ENCODE measurements around the gene KRT86. TPM values are rescaled to one million over a fixed set of nuclear protein-coding genes. Genes with fewer than 3 reads are reported as not detected.

KRT86 gene
- total and polyA plus RNA-seq, 3 donors from 2014 or later = 2.3 to 4.0 (median 3.2) TPM

DNA sequence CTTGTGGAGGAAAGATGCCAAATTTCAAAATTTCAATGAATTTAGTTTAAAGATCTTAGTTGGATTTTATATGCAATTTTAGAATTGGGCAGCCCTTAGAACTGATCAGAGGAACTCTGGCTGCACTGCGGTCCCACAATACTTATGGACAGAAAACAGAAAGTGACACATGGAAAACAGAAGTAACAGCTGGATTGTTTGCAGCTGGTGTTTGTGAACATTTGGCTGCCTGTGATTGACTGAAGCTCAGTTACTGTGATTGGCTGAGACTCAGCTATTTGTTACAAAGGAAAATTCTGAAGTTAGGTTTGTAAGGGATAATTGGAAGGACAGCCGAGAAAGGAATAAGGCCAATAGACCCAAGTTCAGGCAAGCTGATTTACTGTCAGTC lies 10.0 kb upstream of the KRT86 start:
- Histone ChIP-seq H3K4me3 (no peak overlapping the region), H3K9me3 (no peaks in the 10 kb centered on the region), H3K27ac (no peak overlapping the region), H3K4me1 (no peaks in the 10 kb centered on the region), H3K36me3 (ENCODE audit: low read depth, missing control alignments) (no peaks in the 10 kb centered on the region), H3K27me3 (no peaks in the 10 kb centered on the region)
- whole genome bisulfite sequencing, 2 donors = 84 to 92% methylated on average over 2 of the region's 2 CpGs
- intact Hi-C loops (cut with DNase I; ENCODE audit: low total_unique reads) = no loop called here
- DNase-seq = no peak
- TF ChIP-seq, protein P1, sequence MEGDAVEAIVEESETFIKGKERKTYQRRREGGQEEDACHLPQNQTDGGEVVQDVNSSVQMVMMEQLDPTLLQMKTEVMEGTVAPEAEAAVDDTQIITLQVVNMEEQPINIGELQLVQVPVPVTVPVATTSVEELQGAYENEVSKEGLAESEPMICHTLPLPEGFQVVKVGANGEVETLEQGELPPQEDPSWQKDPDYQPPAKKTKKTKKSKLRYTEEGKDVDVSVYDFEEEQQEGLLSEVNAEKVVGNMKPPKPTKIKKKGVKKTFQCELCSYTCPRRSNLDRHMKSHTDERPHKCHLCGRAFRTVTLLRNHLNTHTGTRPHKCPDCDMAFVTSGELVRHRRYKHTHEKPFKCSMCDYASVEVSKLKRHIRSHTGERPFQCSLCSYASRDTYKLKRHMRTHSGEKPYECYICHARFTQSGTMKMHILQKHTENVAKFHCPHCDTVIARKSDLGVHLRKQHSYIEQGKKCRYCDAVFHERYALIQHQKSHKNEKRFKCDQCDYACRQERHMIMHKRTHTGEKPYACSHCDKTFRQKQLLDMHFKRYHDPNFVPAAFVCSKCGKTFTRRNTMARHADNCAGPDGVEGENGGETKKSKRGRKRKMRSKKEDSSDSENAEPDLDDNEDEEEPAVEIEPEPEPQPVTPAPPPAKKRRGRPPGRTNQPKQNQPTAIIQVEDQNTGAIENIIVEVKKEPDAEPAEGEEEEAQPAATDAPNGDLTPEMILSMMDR (IDR thresholded peaks at IDR 0.05) = no peak
- TF ChIP-seq POLR2A (IDR thresholded peaks at IDR 0.05) = no peak

- WGBS, 2 donors = 97 to 100% methylated on average over 1 to 2 of the region's 2 CpGs
- Histone ChIP-seq H3K4me3 (no peak overlapping the region), H3K9me3 (no peaks in the 10 kb centered on the region), H3K27me3 (no peaks in the 10 kb centered on the region), H3K4me1 (no peaks in the 10 kb centered on the region), H3K27ac (no peak overlapping the region), H3K36me3 (ENCODE audit: low read depth, missing control alignments) (no peaks in the 10 kb centered on the region)
- no peak for DNase-seq
- intact Hi-C loops (cut with DNase I; ENCODE audit: low total_unique reads) = no loop called here
- TF ChIP-seq, protein P1 (IDR thresholded peaks at IDR 0.05) = no peak
- TF ChIP-seq POLR2A (IDR thresholded peaks at IDR 0.05) = no peak
Observed at GRCh38 chr12:52266514-52266913, 7.9 kb upstream of the KRT86 start.

DNA sequence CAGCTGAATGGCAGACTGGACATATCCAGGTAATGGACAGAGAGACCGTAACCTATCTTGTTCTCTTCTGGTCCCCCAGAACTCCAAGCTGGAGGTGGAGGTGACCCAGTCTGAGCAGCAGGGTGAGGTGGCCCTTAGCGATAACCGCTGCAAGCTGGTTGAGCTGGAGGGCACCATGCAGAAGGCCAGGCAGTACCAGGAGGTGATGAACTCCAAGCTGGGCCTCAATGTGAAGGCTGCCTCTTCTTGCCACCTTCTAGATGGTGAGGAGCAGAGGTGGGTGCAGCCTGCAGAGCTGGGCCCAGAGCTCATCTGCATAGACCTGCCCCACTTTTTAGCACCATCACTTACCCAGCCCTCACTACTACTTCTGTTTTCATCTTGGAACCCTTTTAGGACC lies 7.2 kb upstream of the KRT86 start:
- no peak for DNase-seq
- Histone ChIP-seq H3K4me3 (no peak overlapping the region), H3K27me3 (no peaks in the 10 kb centered on the region), H3K9me3 (no peaks in the 10 kb centered on the region), H3K27ac (no peak overlapping the region), H3K4me1 (no peaks in the 10 kb centered on the region), H3K36me3 (ENCODE audit: low read depth, missing control alignments) (no peaks in the 10 kb centered on the region)
- TF ChIP-seq, protein P1 (IDR thresholded peaks at IDR 0.05) = no peak
- no peak for TF ChIP-seq POLR2A (IDR thresholded peaks at IDR 0.05)
- 100% methylated on average over 3 of the region's 3 CpGs for WGBS, 2 donors
- intact Hi-C loops (cut with DNase I; ENCODE audit: low total_unique reads) = no loop called here

- no peaks in the 10 kb centered on the region for H3K4me1 ChIP-seq
- TF ChIP-seq, protein P1 (IDR thresholded peaks at IDR 0.05) = no peak
- no peak for TF ChIP-seq POLR2A (IDR thresholded peaks at IDR 0.05)
Observed at GRCh38 chr12:52267699-52268098, 6.7 kb upstream of the KRT86 start.

GRCh38 chr12:52268212-52268611 lies 6.2 kb upstream of the KRT86 start:
- no peak overlapping the region for H3K27ac ChIP-seq
- intact Hi-C loops (cut with DNase I; ENCODE audit: low total_unique reads) = no loop called here
- no peak for DNase-seq

More at GRCh38 chr12:52267699-52268098, 6.7 kb upstream of the KRT86 start:
- 79 to 91% methylated on average over 3 of the region's 3 CpGs for WGBS, 2 donors
- DNase-seq = no peak
- Histone ChIP-seq H3K27ac (no peak overlapping the region), H3K9me3 (no peaks in the 10 kb centered on the region), H3K27me3 (no peaks in the 10 kb centered on the region), H3K36me3 (ENCODE audit: low read depth, missing control alignments) (no peaks in the 10 kb centered on the region), H3K4me3 (no peak overlapping the region)
- intact Hi-C loops (cut with DNase I; ENCODE audit: low total_unique reads) = no loop called here

More at GRCh38 chr12:52268212-52268611, 6.2 kb upstream of the KRT86 start:
- Histone ChIP-seq H3K9me3 (no peaks in the 10 kb centered on the region), H3K36me3 (ENCODE audit: low read depth, missing control alignments) (no peaks in the 10 kb centered on the region), H3K4me1 (no peaks in the 10 kb centered on the region), H3K4me3 (no peak overlapping the region), H3K27me3 (no peaks in the 10 kb centered on the region)
- WGBS, 2 donors = 89 to 96% methylated on average over 2 of the region's 2 CpGs
- TF ChIP-seq POLR2A (IDR thresholded peaks at IDR 0.05) = no peak
